Esophagus squamous epithelium (tissue), 5 donors: Measurements from ENCODE around the gene FHAD1. TPM values are rescaled to one million over a fixed set of nuclear protein-coding genes. Genes with fewer than 3 reads are reported as not detected.

Source experiments
- DNase-seq: peaks from one replicate; lab custom pipeline; 2025; lab: John Stamatoyannopoulos, UW
- H3K27ac ChIP-seq, 4 donors: fragments of 200-600 bp; sonication (generic); one replicate each; pipeline ENCODE4 v1.5.1; 2016 to 2019; ENCODE audit warnings: mild to moderate bottlenecking in 1 of 4
- H3K27me3 ChIP-seq, 4 donors: fragments of 200-600 bp; sonication (generic); 1 replicate in 3 of 4; 2 replicates in 1 of 4; pipeline versions ENCODE4 v1.5.1 to v1.6.0; 2017 to 2021; ENCODE audit warnings: antibody characterized with exemption in 1 of 4
- H3K36me3 ChIP-seq, 3 donors: fragments of 200-600 bp; sonication (generic); one replicate each; pipeline ENCODE4 v1.5.1; 2016 to 2019
- H3K4me1 ChIP-seq, 3 donors: fragments of 200-600 bp; sonication (generic); one replicate each; pipeline ENCODE4 v1.5.1; 2017 to 2019
- H3K4me3 ChIP-seq, 4 donors: fragments of 200-600 bp; sonication (generic); 1 replicate in 3 of 4; 2 replicates in 1 of 4; pipeline ENCODE4 v1.5.1; 2016 to 2019; ENCODE audit warnings: mild to moderate bottlenecking in 2 of 4, moderate library complexity in 1 of 4
- H3K9me3 ChIP-seq, 3 donors: fragments of 200-600 bp; sonication (generic); one replicate each; pipeline ENCODE4 v1.5.1; 2016 to 2019
- POLR2A ChIP-seq, 4 donors: fragments of 450-650 bp; IDR thresholded peaks; one replicate each; pipeline ENCODE4 v1.6.1; 2017; ENCODE audit warnings: antibody characterized with exemption in 4 of 4, mild to moderate bottlenecking in 4 of 4, moderate library complexity in 3 of 4
- WGBS, 2 donors: methylation state at CpG; one replicate each; pipeline ENCODE4 v1.1.5; 2018; 5-methylcytosine and 5-hydroxymethylcytosine counted together
- intact Hi-C: fragments of 100-400 bp; cut with DNase I; formaldehyde crosslinking; loops from one replicate; pipeline ENCODE4 v1.15.0; 2022
- total RNA-seq, 4 donors: library from RNA; depleted of rRNA; stranded (reverse); fragments of >200 nt; gene quantifications; one replicate each; pipeline ENCODE4 v1.1.0, GENCODE V29; 2016
- TF ChIP-seq, protein P1 (sequence below), 6 experiments: fragments of 450-650 bp in 4 of 6; fragments of 200-600 bp in 2 of 6; sonication (generic) in 2 of 6; IDR thresholded peaks; one replicate each; pipeline ENCODE4 v1.5.1; 2016 to 2019; ENCODE audit warnings: antibody characterized with exemption in 6 of 6, mild to moderate bottlenecking in 4 of 6, moderate library complexity in 4 of 6
- donor health status: DM: yes; HTN: yes; CAD: no.

FHAD1 gene
- total RNA-seq, 4 donors from 2014 or later, result 0.57 TPM; not detected in 3

- Histone ChIP-seq H3K4me3 (no peak overlapping the region), H3K27ac (no peak overlapping the region), H3K36me3 (peaks cover 0 to 56% (median 6%) of the 10 kb centered on the region in 3 donors), H3K27me3 (no peaks in the 10 kb centered on the region), H3K4me1 (peaks cover 13 to 46% (median 14%) of the 10 kb centered on the region in 3 donors), H3K9me3 (no peaks in the 10 kb centered on the region)
- DNase-seq, result no peak
- WGBS, 2 donors, result 89 to 91% methylated on average over 5 to 6 of the region's 18 CpGs
- TF ChIP-seq, protein P1, sequence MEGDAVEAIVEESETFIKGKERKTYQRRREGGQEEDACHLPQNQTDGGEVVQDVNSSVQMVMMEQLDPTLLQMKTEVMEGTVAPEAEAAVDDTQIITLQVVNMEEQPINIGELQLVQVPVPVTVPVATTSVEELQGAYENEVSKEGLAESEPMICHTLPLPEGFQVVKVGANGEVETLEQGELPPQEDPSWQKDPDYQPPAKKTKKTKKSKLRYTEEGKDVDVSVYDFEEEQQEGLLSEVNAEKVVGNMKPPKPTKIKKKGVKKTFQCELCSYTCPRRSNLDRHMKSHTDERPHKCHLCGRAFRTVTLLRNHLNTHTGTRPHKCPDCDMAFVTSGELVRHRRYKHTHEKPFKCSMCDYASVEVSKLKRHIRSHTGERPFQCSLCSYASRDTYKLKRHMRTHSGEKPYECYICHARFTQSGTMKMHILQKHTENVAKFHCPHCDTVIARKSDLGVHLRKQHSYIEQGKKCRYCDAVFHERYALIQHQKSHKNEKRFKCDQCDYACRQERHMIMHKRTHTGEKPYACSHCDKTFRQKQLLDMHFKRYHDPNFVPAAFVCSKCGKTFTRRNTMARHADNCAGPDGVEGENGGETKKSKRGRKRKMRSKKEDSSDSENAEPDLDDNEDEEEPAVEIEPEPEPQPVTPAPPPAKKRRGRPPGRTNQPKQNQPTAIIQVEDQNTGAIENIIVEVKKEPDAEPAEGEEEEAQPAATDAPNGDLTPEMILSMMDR (IDR thresholded peaks at IDR 0.05), result no peak
- no peak for TF ChIP-seq POLR2A (IDR thresholded peaks at IDR 0.05)
- intact Hi-C loops, result no loop called here
These were observed 181.9 kb downstream of the FHAD1 start for GRCh38 chr1:15428815-15429435.

DNA sequence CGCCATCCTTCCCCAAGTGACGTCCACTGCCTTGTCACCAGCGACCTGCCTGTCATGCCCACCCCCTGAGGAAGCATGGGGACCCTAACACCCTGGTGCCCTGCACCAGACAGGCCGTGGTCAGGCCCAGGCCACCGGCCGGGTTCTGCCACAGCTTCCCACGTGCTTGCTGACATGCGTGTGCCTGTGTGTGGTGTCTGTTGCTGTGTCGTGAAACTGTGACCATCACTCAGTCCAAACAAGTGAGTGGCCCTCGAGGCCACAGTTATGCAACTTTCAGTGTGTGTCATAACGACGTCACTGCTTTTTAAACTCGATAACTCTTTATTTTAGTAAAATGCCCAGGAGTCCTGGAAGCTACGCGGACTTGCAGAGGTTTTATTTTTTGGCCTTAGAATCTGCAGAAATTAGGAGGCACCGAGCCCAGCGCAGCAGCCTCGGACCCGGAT is 182.7 kb downstream of the FHAD1 start:
- DNase-seq, result no peak
- Histone ChIP-seq H3K9me3 (no peaks in the 10 kb centered on the region), H3K4me3 (no peak overlapping the region), H3K4me1 (peaks cover 13 to 38% (median 14%) of the 10 kb centered on the region in 3 donors), H3K27me3 (no peaks in the 10 kb centered on the region), H3K36me3 (peaks cover 0 to 56% (median 6%) of the 10 kb centered on the region in 3 donors), H3K27ac (no peak overlapping the region)
- WGBS, 2 donors, result 63 to 64% methylated on average over 10 to 19 of the region's 19 CpGs
- no peak for TF ChIP-seq POLR2A (IDR thresholded peaks at IDR 0.05)
- TF ChIP-seq, protein P1 (IDR thresholded peaks at IDR 0.05), result no peak
- intact Hi-C loops, result loop anchor here (2.0 kb wide), 1 partner anchor 107 kb away; no protein-coding TSS in a partner anchor

GRCh38 chr1:15430787-15431570 is 184.0 kb downstream of the FHAD1 start:
- Histone ChIP-seq H3K4me1 (peaks cover 8 to 26% (median 13%) of the 10 kb centered on the region in 3 donors), H3K9me3 (no peaks in the 10 kb centered on the region), H3K4me3 (no peak overlapping the region), H3K27me3 (no peaks in the 10 kb centered on the region), H3K36me3 (peaks cover 0 to 48% (median 6%) of the 10 kb centered on the region in 3 donors), H3K27ac (peak overlapping the region in 1 of 4 donors; percentile 10)
- 82 to 83% methylated on average over 7 to 12 of the region's 19 CpGs for WGBS, 2 donors
- intact Hi-C loops, result loop anchor here (2.0 kb wide), 1 partner anchor 108 kb away; no protein-coding TSS in a partner anchor
- no peak for DNase-seq
- TF ChIP-seq POLR2A (IDR thresholded peaks at IDR 0.05), result no peak
- TF ChIP-seq, protein P1 (IDR thresholded peaks at IDR 0.05), result peak; percentile 86 to 98 (median 96)

DNA sequence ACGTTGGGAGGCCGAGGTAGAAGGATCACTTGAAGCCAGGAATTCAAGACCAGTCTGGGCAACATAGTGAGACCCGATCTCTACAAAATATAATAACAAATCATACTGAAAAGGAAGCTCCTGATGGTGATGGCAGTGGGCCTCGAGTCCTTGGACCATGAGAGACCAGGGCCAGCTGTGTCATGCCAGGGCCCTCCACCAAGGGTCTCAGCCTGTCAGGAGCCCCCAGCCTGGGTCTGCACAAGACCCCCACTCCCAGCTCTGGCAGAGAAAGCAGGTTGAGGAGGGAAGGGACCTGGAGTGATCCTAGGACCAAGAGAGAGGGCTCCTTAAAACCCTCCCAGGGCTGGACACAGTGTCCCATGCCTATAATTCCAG is 184.5 kb downstream of the FHAD1 start:
- DNase-seq, result no peak
- Histone ChIP-seq H3K4me3 (no peak overlapping the region), H3K27me3 (no peaks in the 10 kb centered on the region), H3K27ac (no peak overlapping the region), H3K9me3 (no peaks in the 10 kb centered on the region), H3K36me3 (peaks cover 0 to 42% (median 6%) of the 10 kb centered on the region in 3 donors), H3K4me1 (peaks cover 3 to 20% (median 10%) of the 10 kb centered on the region in 3 donors)
- intact Hi-C loops, result loop anchor here (2.0 kb wide), 1 partner anchor 109 kb away; no protein-coding TSS in a partner anchor
- TF ChIP-seq, protein P1 (IDR thresholded peaks at IDR 0.05), result no peak
- no peak for TF ChIP-seq POLR2A (IDR thresholded peaks at IDR 0.05)
- 62 to 71% methylated on average over 4 of the region's 4 CpGs for WGBS, 2 donors
